IMR-90 (cell line): Measurements from ENCODE around the gene EGFR. TPM values are rescaled to one million over a fixed set of nuclear protein-coding genes. Genes with fewer than 3 reads are reported as not detected.

ENCODE experiments used
- ATAC-seq: fragments of 200-7000 bp; cut with Tn5 transposase; 2 replicates; pipeline ENCODE4 v1.9.1; 2020; ENCODE audit warnings: low read depth, mild to moderate bottlenecking, moderate library complexity
- BruUV-seq: library from RNA; stranded (reverse); fragments of 400-500 nt; replicated peaks from 2 replicates; lab custom pipeline; 2021; lab: Mats Ljungman, UMichigan
- CTCF ChIA-PET: fragments of 300-600 bp; formaldehyde crosslinking; extraction: SDS; loops from one replicate; lab custom pipeline; 2021; ENCODE audit warnings: antibody characterized with exemption; lab: Yijun Ruan, JAX
- POLR2A ChIA-PET: fragments of 300-600 bp; sonication (Branson Sonifier 250); formaldehyde crosslinking; loops from one replicate; lab custom pipeline; 2022; ENCODE audit warnings: antibody characterized with exemption; ENCODE audit not compliant: unreplicated experiment; lab: Charles Lee
- DNase-seq: peaks from one replicate; pipeline ENCODE4 v3.0.0; 2013
- H2AFZ ChIP-seq: replicated peaks from 2 replicates; pipeline ENCODE3; 2013; ENCODE audit warnings: low read length, mild to moderate bottlenecking; ENCODE audit not compliant: poor library complexity
- H2AK5ac ChIP-seq: 2 replicates; pipeline ENCODE4 v1.6.1; 2013; ENCODE audit warnings: low read depth, low read length, inconsistent platforms
- H2AK9ac ChIP-seq: replicated peaks from 2 replicates; pipeline ENCODE3; 2013; ENCODE audit warnings: mild to moderate bottlenecking, low read depth, low read length, moderate library complexity; ENCODE audit not compliant: poor library complexity
- H2BK120ac ChIP-seq: 2 replicates; pipeline ENCODE4 v1.6.1; 2013; ENCODE audit warnings: low read depth, low read length, inconsistent platforms
- H2BK15ac ChIP-seq: 3 replicates; pipeline ENCODE4 v1.6.1; 2013; ENCODE audit warnings: low read depth, low read length, inconsistent platforms
- H2BK20ac ChIP-seq: 2 replicates; pipeline ENCODE4 v1.6.1; 2013; ENCODE audit warnings: low read depth, mild to moderate bottlenecking, inconsistent platforms, low read length, moderate library complexity
- H2BK5ac ChIP-seq: 2 replicates; pipeline ENCODE4 v1.6.1; 2013; ENCODE audit warnings: mild to moderate bottlenecking, low read depth, low read length, inconsistent platforms; ENCODE audit not compliant: poor library complexity, severe bottlenecking
- H3K14ac ChIP-seq: replicated peaks from 2 replicates; pipeline ENCODE4 v1.6.1; 2013; ENCODE audit warnings: low read depth, low read length, inconsistent platforms
- H3K18ac ChIP-seq: 2 replicates; pipeline ENCODE4 v1.6.1; 2013; ENCODE audit warnings: low read depth, low read length, control low read depth
- H3K23ac ChIP-seq: 2 replicates; pipeline ENCODE4 v1.6.1; 2013; ENCODE audit warnings: low read depth, low read length, inconsistent platforms
- H3K27ac ChIP-seq: 2 replicates; pipeline ENCODE4 v1.5.1; 2013; ENCODE audit warnings: mild to moderate bottlenecking, control low read depth, low read length; ENCODE audit not compliant: insufficient read depth
- H3K27me3 ChIP-seq: 2 replicates; pipeline ENCODE4 v1.6.1; 2013; ENCODE audit warnings: low read length; ENCODE audit not compliant: control insufficient read depth, insufficient read depth
- H3K36me3 ChIP-seq: 2 replicates; pipeline ENCODE4 v1.6.1; 2013; ENCODE audit warnings: low read length, mixed read lengths; ENCODE audit not compliant: control insufficient read depth, insufficient read depth
- H3K4ac ChIP-seq: 2 replicates; pipeline ENCODE4 v1.6.1; 2013; ENCODE audit warnings: low read depth, low read length, inconsistent platforms
- H3K4me1 ChIP-seq: 2 replicates; pipeline ENCODE4 v1.6.1; 2013; ENCODE audit warnings: low read length, mixed read lengths; ENCODE audit not compliant: control insufficient read depth, insufficient read depth
- H3K4me2 ChIP-seq: 2 replicates; pipeline ENCODE4 v1.6.1; 2013; ENCODE audit warnings: low read depth, mild to moderate bottlenecking, control low read depth, low read length, moderate library complexity
- H3K4me3 ChIP-seq: 2 replicates; pipeline ENCODE4 v1.5.1; 2013; ENCODE audit warnings: low read depth, mild to moderate bottlenecking, control low read depth, low read length, moderate library complexity; ENCODE audit not compliant: insufficient read depth
- H3K56ac ChIP-seq: 2 replicates; pipeline ENCODE4 v1.6.1; 2013; ENCODE audit warnings: low read length, inconsistent platforms; ENCODE audit not compliant: insufficient read depth; ENCODE audit errors: extremely low read depth
- H3K79me1 ChIP-seq, 2 experiments: 2 replicates each; pipeline ENCODE4 v1.6.1; 2013; ENCODE audit warnings: low read length in 2 of 2, inconsistent platforms in 1 of 2, low read depth in 1 of 2
- H3K9ac ChIP-seq: 2 replicates; pipeline ENCODE4 v1.6.1; 2013; ENCODE audit warnings: low read depth, low read length, control low read depth
- H3K9me1 ChIP-seq: 2 replicates; pipeline ENCODE4 v1.6.1; 2013; ENCODE audit warnings: low read length, inconsistent platforms; ENCODE audit not compliant: insufficient read depth
- H3K9me3 ChIP-seq: 2 replicates; pipeline ENCODE4 v1.6.1; 2013; ENCODE audit warnings: low read length; ENCODE audit not compliant: control insufficient read depth, insufficient read depth
- H4K20me1 ChIP-seq: 2 replicates; pipeline ENCODE4 v1.6.1; 2013; ENCODE audit warnings: low read length, inconsistent platforms; ENCODE audit not compliant: insufficient read depth
- H4K5ac ChIP-seq: 2 replicates; pipeline ENCODE4 v1.6.1; 2013; ENCODE audit warnings: mild to moderate bottlenecking, low read depth, low read length, control low read depth
- H4K8ac ChIP-seq, 2 experiments: 2 replicates each; pipeline ENCODE4 v1.6.1; 2013; ENCODE audit warnings: low read depth in 2 of 2, low read length in 2 of 2, control low read depth in 1 of 2, inconsistent platforms in 1 of 2
- H4K91ac ChIP-seq: 2 replicates; pipeline ENCODE4 v1.6.1; 2013; ENCODE audit warnings: low read depth, low read length, inconsistent platforms; ENCODE audit not compliant: insufficient read depth
- CEBPB ChIP-seq: IDR thresholded peaks from 2 replicates; pipeline ENCODE4 v1.6.1; 2012; ENCODE audit warnings: low read depth, low read length, improper control_type of control experiment
- CHD1 ChIP-seq: IDR thresholded peaks from 2 replicates; pipeline ENCODE4 v1.6.1; 2012; ENCODE audit warnings: low read depth, low read length, improper control_type of control experiment
- ELK1 ChIP-seq: fragments of 150-350 bp; IDR thresholded peaks from 2 replicates; pipeline ENCODE4 v1.6.1; 2016; ENCODE audit warnings: low read depth, mild to moderate bottlenecking, low read length, moderate library complexity, borderline replicate concordance
- FOS ChIP-seq: fragments of 150-350 bp; IDR thresholded peaks from 2 replicates; pipeline ENCODE4 v1.6.1; 2016; ENCODE audit warnings: low read depth, low read length
- MAZ ChIP-seq: IDR thresholded peaks from 2 replicates; pipeline ENCODE4 v1.6.1; 2012; ENCODE audit warnings: low read depth, mild to moderate bottlenecking, low read length, improper control_type of control experiment, moderate library complexity, borderline replicate concordance
- NFE2L2 ChIP-seq: fragments of 150-350 bp; IDR thresholded peaks from 2 replicates; pipeline ENCODE4 v1.6.1; 2016; ENCODE audit warnings: low read depth, mild to moderate bottlenecking, low read length
- POLR2A ChIP-seq: IDR thresholded peaks from 2 replicates; pipeline ENCODE4 v1.6.1; 2012; ENCODE audit warnings: mild to moderate bottlenecking, low read depth, low read length
- RAD21 ChIP-seq: IDR thresholded peaks from 2 replicates; pipeline ENCODE4 v1.6.1; 2012; ENCODE audit warnings: low read length, improper control_type of control experiment
- RCOR1 ChIP-seq: IDR thresholded peaks from 2 replicates; pipeline ENCODE4 v1.6.1; 2012; ENCODE audit warnings: mild to moderate bottlenecking, low read length, improper control_type of control experiment; ENCODE audit not compliant: insufficient replicate concordance
- RFX5 ChIP-seq: IDR thresholded peaks from 2 replicates; pipeline ENCODE4 v1.8.0; 2012; ENCODE audit warnings: low read depth, mild to moderate bottlenecking, low read length, moderate library complexity
- SMC3 ChIP-seq: fragments of 150-350 bp; IDR thresholded peaks from 2 replicates; pipeline ENCODE4 v1.6.1; 2016; ENCODE audit warnings: low read depth, mild to moderate bottlenecking, antibody characterized with exemption, low read length, moderate library complexity
- USF2 ChIP-seq: fragments of 150-350 bp; IDR thresholded peaks from 2 replicates; pipeline ENCODE4 v1.6.1; 2017; ENCODE audit warnings: mild to moderate bottlenecking, antibody characterized with exemption, low read length, low read depth
- WGBS, 2 experiments: methylation state at CpG; one replicate each; pipeline versions ENCODE4 v1.1.5 to v1.1.7; 2013; ENCODE audit warnings: missing lambda C conversion rate in 2 of 2; ENCODE audit not compliant: insufficient read length in 1 of 2; ENCODE audit errors: extremely low coverage in 2 of 2; 5-methylcytosine and 5-hydroxymethylcytosine counted together
- dilution Hi-C: fragments of 300-500 bp; cut with HindIII; formaldehyde crosslinking; loops from one replicate; pipeline ENCODE4 v1.14.3; 2018; ENCODE audit warnings: low sequenced_read_pairs; ENCODE audit not compliant: unreplicated experiment
- in situ Hi-C: fragments of 300-500 bp; cut with MboI; formaldehyde crosslinking; loops from 3 replicates; pipeline ENCODE4 v1.14.3; 2019; ENCODE audit warnings: low sequenced_read_pairs, inconsistent platforms, mixed read lengths
- intact Hi-C: fragments of 100-400 bp; cut with micrococcal nuclease; formaldehyde crosslinking; loops from 2 replicates; pipeline ENCODE4 v1.10.0; 2022
- polyA plus RNA-seq, 3 experiments: library from polyadenylated mRNA; depleted of rRNA; stranded (reverse); fragments of >200 nt; gene quantifications; 2 replicates each; pipeline ENCODE4 v1.2.3, GENCODE V29; 2012; ENCODE audit warnings: low replicate concordance in 1 of 3
- total RNA-seq: library from RNA; depleted of rRNA; stranded (reverse); fragments of >200 nt; gene quantifications from 2 replicates; pipeline ENCODE4 v1.2.3, GENCODE V29; 2012
- TF ChIP-seq, protein P1 (sequence below): conservative IDR thresholded peaks from 2 replicates; pipeline ENCODE4 v1.5.1; 2012; ENCODE audit warnings: mild to moderate bottlenecking, low read depth, low read length, improper control_type of control experiment

EGFR gene
- total and polyA plus RNA-seq, 2 of the 4 experiments (the other 2 are of a cell fraction): 36.9 to 60.4 TPM

DNA sequence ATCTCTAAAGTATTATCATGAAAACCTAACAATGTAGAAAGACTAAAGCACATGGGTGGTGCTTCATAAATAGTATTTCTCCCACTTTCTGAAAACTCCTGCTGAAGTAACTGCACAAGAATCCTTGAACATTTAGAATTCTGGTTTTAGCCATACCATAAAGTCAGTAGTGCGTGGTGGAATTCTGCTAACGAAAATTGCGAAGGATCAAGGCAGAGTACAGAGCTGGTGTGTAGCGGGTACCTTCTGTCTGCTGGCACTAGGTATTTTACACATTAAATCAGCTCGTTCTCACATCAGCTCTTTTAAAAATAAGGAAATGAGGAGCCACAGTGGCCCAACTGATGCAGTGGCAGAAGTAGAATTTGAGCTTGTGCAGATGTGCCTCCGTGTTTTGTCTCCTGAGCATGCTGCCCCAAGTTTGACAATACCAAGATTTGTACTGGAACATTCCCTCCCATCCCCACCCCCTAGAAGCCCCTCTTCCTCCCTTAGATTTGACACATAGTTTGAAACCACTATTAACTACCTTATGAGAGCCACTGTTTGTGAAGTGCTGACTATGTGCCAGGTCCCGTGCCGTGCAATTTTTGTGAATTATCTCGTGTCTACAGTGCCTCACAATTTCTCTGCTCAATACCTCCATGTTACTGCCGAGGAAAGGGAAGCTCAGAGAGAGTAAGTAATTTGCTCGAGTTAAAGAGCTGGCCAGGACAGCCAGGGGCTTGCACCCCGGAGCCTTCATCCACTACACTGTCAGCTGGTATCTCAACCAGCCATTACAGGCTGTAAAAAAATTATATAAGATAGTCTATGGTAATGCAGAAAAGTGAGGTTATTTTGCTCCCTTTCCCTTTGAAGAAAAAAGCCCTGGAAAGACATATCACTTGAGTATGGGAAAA is 66.9 kb downstream of the EGFR start:
- H2AK5ac ChIP-seq: peak overlapping the region; percentile 84
- no peaks in the 10 kb centered on the region for H3K9me3 ChIP-seq
- peak overlapping the region; percentile 62 for H3K9ac ChIP-seq
- H4K91ac ChIP-seq: peak overlapping the region; percentile 79
- peak overlapping the region; percentile 82 for H2BK120ac ChIP-seq
- H4K8ac ChIP-seq: peak overlapping the region; percentile 21 to 78
- H3K4ac ChIP-seq: peak overlapping the region; percentile 71
- no peak overlapping the region for H3K4me3 ChIP-seq
- H3K14ac ChIP-seq: peak overlapping the region; percentile 60
- ATAC-seq (peak; percentile 7), DNase-seq (no peak)
- intact Hi-C loops (loop anchor here (1.0 kb wide), 1 partner anchor 48 kb away; no protein-coding TSS in a partner anchor), dilution Hi-C loops (no loop called here), in situ Hi-C loops (no loop called here)
- H4K5ac ChIP-seq: peak overlapping the region; percentile 62
- CTCF ChIA-PET: interaction anchor here (0.5 to 1.6 kb wide), 2 partner anchors 169 to 250 kb away, joined by 4 to 6 read pairs; no protein-coding TSS in a partner anchor
- H2BK20ac ChIP-seq: peak overlapping the region; percentile 62
- peaks cover 23% of the 10 kb centered on the region; the same call in 1 of the 2 replicates for H4K20me1 ChIP-seq
- BruUV-seq: no TSS peak
- H3K56ac ChIP-seq: peak overlapping the region; percentile 51; the same call in 1 of the 2 replicates
- no peaks in the 10 kb centered on the region for H3K27me3 ChIP-seq
- H3K18ac ChIP-seq: peak overlapping the region; percentile 62
- H2AK9ac ChIP-seq: peak overlapping the region; percentile 21
- peak overlapping the region; percentile 75 for H3K27ac ChIP-seq
- H2BK5ac ChIP-seq: peak overlapping the region; percentile 99
- peaks cover 42% of the 10 kb centered on the region for H3K4me1 ChIP-seq
- peak overlapping the region; percentile 40; the same call in 2 of the 3 replicates for H2BK15ac ChIP-seq
- POLR2A ChIA-PET: interaction anchor here (0.6 to 1.5 kb wide), 3 partner anchors 10 to 361 kb away, joined by 3 to 15 read pairs (median 5); no protein-coding TSS in a partner anchor
- H3K23ac ChIP-seq: peak overlapping the region; percentile 88
- no CpG with 5 or more reads among the region's 12 CpGs for WGBS, 2 experiments
- H3K4me2 ChIP-seq: peak overlapping the region; percentile 90
- peaks cover 51 to 88% of the 10 kb centered on the region in 2 experiments for H3K79me1 ChIP-seq
- H3K36me3 ChIP-seq: peaks cover 5% of the 10 kb centered on the region
- peaks cover 44% of the 10 kb centered on the region for H3K9me1 ChIP-seq
- peak overlapping the region; percentile 14 for H2AFZ ChIP-seq
- no peak for TF ChIP-seq FOS
- TF ChIP-seq MAZ: no peak
- no peak for TF ChIP-seq RFX5
- TF ChIP-seq CHD1: no peak
- TF ChIP-seq NFE2L2: no peak
- no peak for TF ChIP-seq RAD21
- no peak for TF ChIP-seq SMC3
- TF ChIP-seq RCOR1: no peak
- TF ChIP-seq USF2: no peak
- no peak for TF ChIP-seq POLR2A
- no peak for TF ChIP-seq ELK1
- TF ChIP-seq CEBPB: no peak
- TF ChIP-seq, protein P1, sequence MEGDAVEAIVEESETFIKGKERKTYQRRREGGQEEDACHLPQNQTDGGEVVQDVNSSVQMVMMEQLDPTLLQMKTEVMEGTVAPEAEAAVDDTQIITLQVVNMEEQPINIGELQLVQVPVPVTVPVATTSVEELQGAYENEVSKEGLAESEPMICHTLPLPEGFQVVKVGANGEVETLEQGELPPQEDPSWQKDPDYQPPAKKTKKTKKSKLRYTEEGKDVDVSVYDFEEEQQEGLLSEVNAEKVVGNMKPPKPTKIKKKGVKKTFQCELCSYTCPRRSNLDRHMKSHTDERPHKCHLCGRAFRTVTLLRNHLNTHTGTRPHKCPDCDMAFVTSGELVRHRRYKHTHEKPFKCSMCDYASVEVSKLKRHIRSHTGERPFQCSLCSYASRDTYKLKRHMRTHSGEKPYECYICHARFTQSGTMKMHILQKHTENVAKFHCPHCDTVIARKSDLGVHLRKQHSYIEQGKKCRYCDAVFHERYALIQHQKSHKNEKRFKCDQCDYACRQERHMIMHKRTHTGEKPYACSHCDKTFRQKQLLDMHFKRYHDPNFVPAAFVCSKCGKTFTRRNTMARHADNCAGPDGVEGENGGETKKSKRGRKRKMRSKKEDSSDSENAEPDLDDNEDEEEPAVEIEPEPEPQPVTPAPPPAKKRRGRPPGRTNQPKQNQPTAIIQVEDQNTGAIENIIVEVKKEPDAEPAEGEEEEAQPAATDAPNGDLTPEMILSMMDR: no peak
